Keratinocyte (primary cell): ENCODE results near the gene JMJD7. TPM values are rescaled to one million over a fixed set of nuclear protein-coding genes. Genes with fewer than 3 reads are reported as not detected.

Experiments
- DNase-seq: peaks from one replicate; pipeline ENCODE4 v3.0.0-alpha.2; 2011; ENCODE audit warnings: low read depth, missing footprints, low spot score
- FAIRE-seq: peaks from 2 replicates; lab custom pipeline; 2011; peaks lifted over from hg19 to GRCh38; lab: Jason Lieb, UNC
- H2AFZ ChIP-seq: 2 replicates; pipeline ENCODE4 v1.6.0; 2012; ENCODE audit warnings: low read length, control low read depth, inconsistent platforms; ENCODE audit not compliant: control insufficient read depth
- H3K27ac ChIP-seq: 2 replicates; pipeline ENCODE4 v1.5.1; 2011; ENCODE audit warnings: low read length; ENCODE audit not compliant: control insufficient read depth, insufficient read depth
- H3K27me3 ChIP-seq: 3 replicates; pipeline ENCODE4 v1.6.0; 2011; ENCODE audit warnings: low read length; ENCODE audit not compliant: control insufficient read depth, insufficient read depth; ENCODE audit errors: extremely low read depth
- H3K36me3 ChIP-seq, 2 experiments: 2 replicates in 1 of 2; 3 replicates in 1 of 2; pipeline ENCODE4 v1.5.1; 2011; ENCODE audit warnings: low read length in 2 of 2, mild to moderate bottlenecking in 1 of 2; ENCODE audit not compliant: control insufficient read depth in 2 of 2, insufficient read depth in 2 of 2; ENCODE audit errors: extremely low read depth in 1 of 2
- H3K4me1 ChIP-seq: 3 replicates; pipeline ENCODE4 v1.5.1; 2011; ENCODE audit warnings: low read length; ENCODE audit not compliant: control insufficient read depth, insufficient read depth; ENCODE audit errors: extremely low read depth
- H3K4me2 ChIP-seq: 3 replicates; pipeline ENCODE4 v1.6.0; 2011; ENCODE audit warnings: low read depth, low read length; ENCODE audit not compliant: control insufficient read depth, insufficient read depth; ENCODE audit errors: extremely low read depth
- H3K4me3 ChIP-seq, 3 experiments: fragments of 200-600 bp in 1 of 3; sonication (generic) in 1 of 3; 2 replicates in 2 of 3; 3 replicates in 1 of 3; pipeline ENCODE4 v1.5.1; 2011 to 2016; ENCODE audit warnings: low read length in 3 of 3, mild to moderate bottlenecking in 3 of 3, control low read depth in 2 of 3, inconsistent platforms in 1 of 3, low read depth in 1 of 3, mixed read lengths in 1 of 3, mixed run types in 1 of 3, moderate library complexity in 1 of 3; ENCODE audit not compliant: control insufficient read depth in 2 of 3, insufficient read depth in 2 of 3; ENCODE audit errors: extremely low read depth in 1 of 3
- H3K79me2 ChIP-seq: 2 replicates; pipeline ENCODE4 v1.6.0; 2012; ENCODE audit warnings: low read length; ENCODE audit not compliant: control insufficient read depth, insufficient read depth
- H3K9ac ChIP-seq: 3 replicates; pipeline ENCODE4 v1.6.0; 2011; ENCODE audit warnings: low read length; ENCODE audit not compliant: control insufficient read depth, insufficient read depth; ENCODE audit errors: extremely low read depth
- H3K9me1 ChIP-seq: 3 replicates; pipeline ENCODE4 v1.6.0; 2011; ENCODE audit warnings: low read length; ENCODE audit not compliant: control insufficient read depth, insufficient read depth; ENCODE audit errors: extremely low read depth
- H3K9me3 ChIP-seq: 2 replicates; pipeline ENCODE4 v1.5.1; 2012; ENCODE audit warnings: low read depth, low read length; ENCODE audit not compliant: control insufficient read depth
- H4K20me1 ChIP-seq: 3 replicates; pipeline ENCODE4 v1.6.0; 2011; ENCODE audit warnings: low read length; ENCODE audit not compliant: control insufficient read depth, insufficient read depth; ENCODE audit errors: extremely low read depth
- CTCF ChIP-seq, 3 experiments: IDR thresholded peaks in 1 of 3; conservative IDR thresholded peaks in 1 of 3; optimal IDR thresholded peaks in 1 of 3; 2 replicates in 2 of 3; 3 replicates in 1 of 3; pipeline versions ENCODE3 to v1.5.1; 2011; ENCODE audit warnings: low read length in 3 of 3, mild to moderate bottlenecking in 3 of 3, moderate library complexity in 2 of 3, control low read depth in 1 of 3, inconsistent platforms in 1 of 3; ENCODE audit not compliant: insufficient read depth in 2 of 3; ENCODE audit errors: extremely low read depth in 1 of 3
- EZH2 ChIP-seq: IDR thresholded peaks from one replicate; pipeline ENCODE4 v1.6.1; 2012; ENCODE audit warnings: inconsistent platforms, mild to moderate bottlenecking, low read length, moderate library complexity
- dilution Hi-C: fragments of 300-500 bp; cut with MboI; formaldehyde crosslinking; loops from one replicate; pipeline ENCODE4 v1.7.0; 2020; ENCODE audit warnings: low sequenced_read_pairs; ENCODE audit not compliant: extremely low pct_ligation_motif_present
- polyA plus RNA-seq, 5 experiments: library from polyadenylated mRNA; depleted of rRNA in 3 of 5; stranded (reverse) in 3 of 5; stranded (forward) in 1 of 5; unstranded in 1 of 5; fragments of >200 nt; gene quantifications; 1 replicate in 1 of 5; 2 replicates in 3 of 5; 3 replicates in 1 of 5; pipeline versions ENCODE4 v1.2.1 to v1.2.3, GENCODE V29; 2011 to 2012; ENCODE audit warnings: missing spikeins in 2 of 5, low read depth in 1 of 5, low replicate concordance in 1 of 5

JMJD7 gene
- polyA plus RNA-seq, 1 donor (not counting 4 experiments of a cell fraction or from before 2014, with no cell fraction given) = 8.2 TPM

GRCh38 chr15:41876007-41876406, 48.1 kb downstream of the JMJD7 start:
- H2AFZ ChIP-seq = no peak overlapping the region
- H3K79me2 ChIP-seq = no peaks in the 10 kb centered on the region
- TF ChIP-seq EZH2 (no peak), CTCF (optimal IDR thresholded peaks at IDR 0.05 in 1 of 3, IDR thresholded peaks at IDR 0.05 in 1 of 3, conservative IDR thresholded peaks at IDR 0.05 in 1 of 3; ENCODE audit: extremely low read depth in 1 of 3, insufficient read depth in 2 of 3, low read length in 3 of 3) (no peak)
- peaks cover 15% of the 10 kb centered on the region for H3K27me3 ChIP-seq
- peaks cover 4% of the 10 kb centered on the region for H3K4me1 ChIP-seq
- no peak overlapping the region for H3K9ac ChIP-seq
- no peaks in the 10 kb centered on the region for H3K36me3 ChIP-seq
- H3K27ac ChIP-seq = no peak overlapping the region
- DNase-seq (no peak), FAIRE-seq (no peak)
- dilution Hi-C loops = no loop called here
- no peak overlapping the region for H3K4me3 ChIP-seq
- H4K20me1 ChIP-seq = no peaks in the 10 kb centered on the region
- H3K9me1 ChIP-seq = no peaks in the 10 kb centered on the region
- no peaks in the 10 kb centered on the region for H3K9me3 ChIP-seq
- no peak overlapping the region for H3K4me2 ChIP-seq

DNA sequence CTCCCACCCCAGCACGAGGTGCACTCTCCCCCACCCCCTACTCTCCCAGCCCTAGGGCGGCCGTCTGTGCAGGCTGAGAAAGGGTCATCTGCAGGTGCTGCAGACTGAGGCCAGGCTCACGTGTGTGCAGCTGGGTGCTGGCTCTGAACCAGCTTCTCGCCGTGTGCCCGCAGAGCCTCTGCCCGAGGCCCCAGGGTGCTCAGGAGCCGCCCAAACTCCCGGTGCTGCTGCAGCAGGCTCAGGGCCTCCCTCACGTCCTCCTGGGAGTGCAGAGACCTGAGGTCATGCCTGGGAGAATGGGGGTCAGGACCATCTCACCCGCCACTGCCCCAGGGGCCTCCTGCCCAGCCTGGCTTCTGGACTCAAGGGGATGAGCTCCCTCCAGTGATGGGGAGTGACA, 48.8 kb downstream of the JMJD7 start:
- FAIRE-seq (no peak), DNase-seq (no peak)
- Histone ChIP-seq H3K9me1 (no peaks in the 10 kb centered on the region), H3K79me2 (no peaks in the 10 kb centered on the region), H3K4me1 (peaks cover 5% of the 10 kb centered on the region), H3K9ac (no peak overlapping the region), H3K4me3 (no peak overlapping the region), H3K4me2 (no peak overlapping the region), H3K9me3 (no peaks in the 10 kb centered on the region), H2AFZ (no peak overlapping the region), H4K20me1 (no peaks in the 10 kb centered on the region), H3K36me3 (no peaks in the 10 kb centered on the region), H3K27me3 (peaks cover 21% of the 10 kb centered on the region), H3K27ac (no peak overlapping the region)
- dilution Hi-C loops = no loop called here
- TF ChIP-seq CTCF (optimal IDR thresholded peaks at IDR 0.05 in 1 of 3, IDR thresholded peaks at IDR 0.05 in 1 of 3, conservative IDR thresholded peaks at IDR 0.05 in 1 of 3; ENCODE audit: extremely low read depth in 1 of 3, insufficient read depth in 2 of 3, low read length in 3 of 3) (no peak), EZH2 (no peak)
